ENCODE data around the gene ARL15. TPM values are rescaled to one million over a fixed set of nuclear protein-coding genes. Genes with fewer than 3 reads are reported as not detected.

The ARL15 gene
- total and polyA plus RNA-seq, 3 experiments from 2014 or later, result 5.6 to 18.8 (median 6.5) TPM

DNA sequence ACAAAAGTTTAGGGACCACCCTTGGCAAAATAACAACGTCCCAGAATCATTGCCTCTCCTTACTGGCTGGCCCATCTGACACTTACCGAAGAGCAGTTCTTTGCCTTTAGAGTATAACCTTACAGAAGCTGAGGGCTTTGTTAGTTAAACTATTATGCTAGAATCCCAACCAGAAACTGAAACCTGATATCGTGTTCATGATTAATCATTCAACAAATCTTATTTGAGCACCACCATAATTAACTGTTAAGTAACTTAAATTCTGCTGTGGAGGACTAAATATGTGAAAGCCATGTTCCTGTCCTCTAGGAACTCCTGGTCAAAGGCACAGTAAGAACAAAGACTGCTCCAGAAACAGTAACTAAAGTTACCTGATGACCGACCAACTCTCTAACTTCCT is 104.9 kb downstream of the ARL15 start:
- Mint-ChIP-seq H3K9me3 (peaks cover 0 to 12% (median 5%) of the 10 kb centered on the region in 5 donors), H3K36me3 (peaks cover 3 to 32% (median 3%) of the 10 kb centered on the region in 3 donors), H3K4me1 (peaks cover 19 to 42% (median 35%) of the 10 kb centered on the region in 3 donors), H3K27ac (no peak overlapping the region), H3K4me3 (no peak overlapping the region), H3K27me3 (no peaks in the 10 kb centered on the region)
- ChIA-PET POLR2A (no interaction called here), CTCF (no interaction called here)
- Histone ChIP-seq H3K4me3 (ENCODE audit: low read length) (no peak overlapping the region), H3K4me1 (ENCODE audit: insufficient read depth, low read length) (no peaks in the 10 kb centered on the region), H3K9me3 (ENCODE audit: low read length) (no peaks in the 10 kb centered on the region), H3K27me3 (ENCODE audit: insufficient read depth, low read length, poor library complexity, severe bottlenecking) (no peaks in the 10 kb centered on the region), H3K27ac (ENCODE audit: low read depth, low read length) (no peak overlapping the region), H3K36me3 (ENCODE audit: insufficient read depth, low read length) (no peaks in the 10 kb centered on the region)
- DNase-seq, result no peak

DNA sequence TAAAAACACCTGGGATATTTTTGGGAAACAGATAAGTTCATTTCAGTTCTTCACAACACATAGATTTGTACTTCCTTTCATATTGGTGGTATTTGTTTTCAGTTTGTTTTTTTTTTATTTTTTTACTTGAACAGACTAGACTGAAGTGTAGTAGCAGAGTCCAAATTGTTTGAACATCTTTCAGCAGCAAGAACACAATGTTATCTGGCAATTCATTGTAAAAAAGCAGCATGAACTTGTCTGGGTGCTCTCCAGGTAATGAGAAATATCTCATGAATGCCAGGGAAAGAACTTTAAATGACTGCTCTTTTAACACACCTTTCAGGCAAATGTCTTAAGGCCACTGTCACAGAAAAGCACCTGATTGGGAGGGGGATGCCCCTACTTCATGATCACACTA is 113.4 kb downstream of the ARL15 start:
- H3K4me1 ChIP-seq (ENCODE audit: insufficient read depth, low read length), result no peaks in the 10 kb centered on the region
- no peaks in the 10 kb centered on the region for H3K27me3 Mint-ChIP-seq
- peaks cover 2 to 19% (median 3%) of the 10 kb centered on the region in 3 donors for H3K36me3 Mint-ChIP-seq
- ChIA-PET CTCF (no interaction called here), POLR2A (no interaction called here)
- H3K9me3 ChIP-seq (ENCODE audit: low read length), result no peaks in the 10 kb centered on the region
- H3K27me3 ChIP-seq (ENCODE audit: insufficient read depth, low read length, poor library complexity, severe bottlenecking), result no peaks in the 10 kb centered on the region
- peaks cover 12 to 49% (median 44%) of the 10 kb centered on the region in 3 donors for H3K4me1 Mint-ChIP-seq
- H3K4me3 ChIP-seq (ENCODE audit: low read length), result no peak overlapping the region
- H3K27ac Mint-ChIP-seq, result no peak overlapping the region
- H3K9me3 Mint-ChIP-seq, result peaks cover 0 to 19% (median 11%) of the 10 kb centered on the region in 5 donors
- H3K36me3 ChIP-seq (ENCODE audit: insufficient read depth, low read length), result no peaks in the 10 kb centered on the region
- peak overlapping the region in 1 of 7 donors; percentile 11 for H3K4me3 Mint-ChIP-seq
- H3K27ac ChIP-seq (ENCODE audit: low read depth, low read length), result no peak overlapping the region
- no peak for DNase-seq

DNA sequence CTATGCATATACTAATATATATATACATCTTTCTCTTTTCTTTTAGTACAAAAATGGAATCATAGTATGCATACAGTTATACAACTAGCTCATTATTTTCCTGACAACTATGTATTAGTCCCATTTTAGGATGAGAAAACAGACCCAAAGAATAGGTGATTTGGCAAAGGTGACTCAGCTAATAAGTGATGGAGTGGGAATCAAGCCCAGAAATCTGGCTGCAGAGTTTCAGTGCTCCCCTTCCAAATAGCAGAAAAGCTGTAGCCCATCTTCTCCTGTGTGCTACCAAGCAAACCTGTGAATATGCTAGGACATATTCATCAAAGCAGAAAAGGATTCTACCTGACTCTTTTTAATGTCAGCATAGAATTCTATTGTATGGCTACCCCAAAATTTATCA is 114.7 kb downstream of the ARL15 start:
- Mint-ChIP-seq H3K9me3 (peaks cover 0 to 9% (median 3%) of the 10 kb centered on the region in 5 donors), H3K4me1 (peaks cover 19 to 57% (median 54%) of the 10 kb centered on the region in 3 donors), H3K27me3 (no peaks in the 10 kb centered on the region), H3K27ac (no peak overlapping the region), H3K4me3 (no peak overlapping the region), H3K36me3 (peaks cover 0 to 8% (median 2%) of the 10 kb centered on the region in 3 donors)
- H3K4me3 ChIP-seq (ENCODE audit: low read length), result no peak overlapping the region
- POLR2A ChIA-PET, result no interaction called here
- H3K9me3 ChIP-seq (ENCODE audit: low read length), result no peaks in the 10 kb centered on the region
- no peak overlapping the region for H3K27ac ChIP-seq (ENCODE audit: low read depth, low read length)
- H3K27me3 ChIP-seq (ENCODE audit: insufficient read depth, low read length, poor library complexity, severe bottlenecking), result no peaks in the 10 kb centered on the region
- no peaks in the 10 kb centered on the region for H3K4me1 ChIP-seq (ENCODE audit: insufficient read depth, low read length)
- H3K36me3 ChIP-seq (ENCODE audit: insufficient read depth, low read length), result no peaks in the 10 kb centered on the region
- CTCF ChIA-PET, result no interaction called here
- DNase-seq, result no peak

DNA sequence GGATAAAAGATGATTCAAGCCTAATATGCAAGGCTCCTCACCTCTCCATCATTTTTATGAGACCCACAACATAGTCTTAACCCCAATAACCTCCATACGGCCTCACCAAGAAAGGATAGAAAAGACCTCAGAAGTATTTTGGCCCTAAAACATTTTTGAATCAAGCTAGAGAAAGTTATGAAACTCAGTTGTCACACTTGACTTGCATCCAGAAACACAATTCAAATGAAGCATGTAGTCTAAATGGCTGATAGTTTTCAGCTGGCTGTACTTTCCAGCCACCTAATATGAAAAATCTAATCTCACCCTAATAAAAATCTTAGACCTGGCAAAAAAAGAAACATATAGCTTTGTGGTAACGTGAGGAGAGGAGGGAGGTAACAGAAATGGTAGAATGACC is 116.1 kb downstream of the ARL15 start:
- Histone ChIP-seq H3K36me3 (ENCODE audit: insufficient read depth, low read length) (no peaks in the 10 kb centered on the region), H3K4me1 (ENCODE audit: insufficient read depth, low read length) (no peaks in the 10 kb centered on the region), H3K27ac (ENCODE audit: low read depth, low read length) (no peak overlapping the region), H3K27me3 (ENCODE audit: insufficient read depth, low read length, poor library complexity, severe bottlenecking) (no peaks in the 10 kb centered on the region), H3K9me3 (ENCODE audit: low read length) (no peaks in the 10 kb centered on the region), H3K4me3 (ENCODE audit: low read length) (no peak overlapping the region)
- no peak overlapping the region for H3K4me3 Mint-ChIP-seq
- H3K4me1 Mint-ChIP-seq, result peaks cover 19 to 67% (median 59%) of the 10 kb centered on the region in 3 donors
- DNase-seq, result no peak
- ChIA-PET CTCF (interaction anchor here (1.1 kb wide), 1 partner anchor 23 kb away, joined by 3 read pairs; no protein-coding TSS in a partner anchor), POLR2A (no interaction called here)
- H3K27ac Mint-ChIP-seq, result no peak overlapping the region
- H3K27me3 Mint-ChIP-seq, result no peaks in the 10 kb centered on the region
- H3K9me3 Mint-ChIP-seq, result peaks cover 0 to 4% (median 0%) of the 10 kb centered on the region in 5 donors
- peaks cover 0 to 10% (median 0%) of the 10 kb centered on the region in 3 donors for H3K36me3 Mint-ChIP-seq

DNA sequence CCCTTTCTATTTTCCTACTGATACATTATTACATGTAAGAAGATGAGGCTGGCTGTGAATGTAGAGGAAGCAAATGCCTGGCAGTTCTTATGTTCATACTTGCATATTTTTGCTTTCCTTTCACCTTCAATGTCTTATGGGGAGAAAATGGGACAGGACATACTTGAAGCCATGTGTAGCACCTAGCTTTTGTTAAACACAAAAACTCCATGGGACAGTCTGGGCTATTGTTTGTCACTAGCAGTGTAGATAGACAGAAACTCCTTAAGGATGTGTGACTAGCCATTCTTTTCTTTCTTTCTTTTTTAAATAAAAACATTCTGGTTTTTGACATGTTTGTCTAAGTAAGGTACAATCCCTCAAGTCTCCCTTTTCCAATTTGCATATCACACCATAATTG is 122.7 kb downstream of the ARL15 start:
- no peak overlapping the region for H3K27ac Mint-ChIP-seq
- peaks cover 13 to 39% (median 38%) of the 10 kb centered on the region in 3 donors for H3K4me1 Mint-ChIP-seq
- Histone ChIP-seq H3K4me3 (ENCODE audit: low read length) (no peak overlapping the region), H3K4me1 (ENCODE audit: insufficient read depth, low read length) (no peaks in the 10 kb centered on the region), H3K27ac (ENCODE audit: low read depth, low read length) (no peak overlapping the region), H3K36me3 (ENCODE audit: insufficient read depth, low read length) (no peaks in the 10 kb centered on the region), H3K27me3 (ENCODE audit: insufficient read depth, low read length, poor library complexity, severe bottlenecking) (no peaks in the 10 kb centered on the region), H3K9me3 (ENCODE audit: low read length) (no peaks in the 10 kb centered on the region)
- no peaks in the 10 kb centered on the region for H3K27me3 Mint-ChIP-seq
- peaks cover 1 to 18% (median 2%) of the 10 kb centered on the region in 3 donors for H3K36me3 Mint-ChIP-seq
- peaks cover 0 to 3% (median 2%) of the 10 kb centered on the region in 5 donors for H3K9me3 Mint-ChIP-seq
- DNase-seq, result no peak
- POLR2A ChIA-PET, result no interaction called here
- no peak overlapping the region for H3K4me3 Mint-ChIP-seq
- CTCF ChIA-PET, result no interaction called here

DNA sequence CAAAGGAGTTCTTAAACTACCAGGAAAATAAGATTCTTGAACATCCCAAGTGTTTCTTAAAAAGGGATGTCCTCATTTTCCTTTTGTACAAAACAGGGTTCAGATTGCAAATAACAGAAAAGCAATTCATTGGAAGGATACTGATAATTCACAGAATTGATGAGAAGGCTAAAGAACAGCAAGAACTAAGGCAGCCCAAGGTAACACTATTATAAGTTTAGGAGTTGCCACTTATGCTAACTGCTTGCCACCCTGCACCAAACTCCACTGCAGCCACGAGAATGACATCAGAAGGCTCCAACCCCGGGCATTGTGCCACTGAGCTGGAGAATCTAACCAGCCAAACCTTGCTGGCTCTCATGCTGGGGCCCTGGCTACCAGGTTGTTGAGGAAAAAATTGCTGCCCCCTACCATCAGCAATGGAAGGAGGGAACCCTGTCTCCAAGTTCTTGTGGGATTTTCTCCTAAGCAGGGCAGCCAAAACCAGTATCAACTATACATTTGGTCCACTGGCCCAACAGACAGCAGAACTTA is 123.4 kb downstream of the ARL15 start:
- peaks cover 0 to 3% (median 2%) of the 10 kb centered on the region in 5 donors for H3K9me3 Mint-ChIP-seq
- CTCF ChIA-PET, result interaction anchor here (1.3 kb wide), 1 partner anchor 12 kb away, joined by 3 read pairs; no protein-coding TSS in a partner anchor
- H3K36me3 Mint-ChIP-seq, result peaks cover 1 to 18% (median 2%) of the 10 kb centered on the region in 3 donors
- peak overlapping the region in 2 of 8 donors; percentile 12 to 75 for H3K27ac Mint-ChIP-seq
- no peaks in the 10 kb centered on the region for H3K9me3 ChIP-seq (ENCODE audit: low read length)
- H3K27me3 Mint-ChIP-seq, result no peaks in the 10 kb centered on the region
- H3K4me1 Mint-ChIP-seq, result peaks cover 12 to 33% (median 32%) of the 10 kb centered on the region in 3 donors
- H3K36me3 ChIP-seq (ENCODE audit: insufficient read depth, low read length), result no peaks in the 10 kb centered on the region
- H3K27ac ChIP-seq (ENCODE audit: low read depth, low read length), result no peak overlapping the region
- no peak overlapping the region for H3K4me3 Mint-ChIP-seq
- no peak overlapping the region for H3K4me3 ChIP-seq (ENCODE audit: low read length)
- no peaks in the 10 kb centered on the region for H3K4me1 ChIP-seq (ENCODE audit: insufficient read depth, low read length)
- POLR2A ChIA-PET, result no interaction called here
- DNase-seq, result no peak
- H3K27me3 ChIP-seq (ENCODE audit: insufficient read depth, low read length, poor library complexity, severe bottlenecking), result no peaks in the 10 kb centered on the region

DNA sequence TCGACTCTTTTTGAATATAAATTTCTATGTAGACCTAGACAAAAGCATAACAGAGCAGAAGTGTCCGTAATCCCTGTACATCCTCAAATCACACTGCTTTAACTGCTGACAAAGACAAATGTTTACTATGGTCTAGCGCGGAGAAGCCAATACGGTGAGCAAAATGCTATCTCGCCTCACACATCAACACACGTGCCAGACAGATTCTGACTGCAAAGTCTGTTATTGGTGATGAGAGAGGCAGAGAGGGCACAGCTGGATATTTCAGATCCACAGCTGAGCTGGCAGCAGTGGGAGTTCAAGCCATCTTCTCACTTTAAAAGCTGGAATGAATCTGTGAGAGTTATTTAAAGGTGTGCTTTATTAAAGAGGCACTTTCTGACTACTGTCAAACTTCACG is 124.3 kb downstream of the ARL15 start:
- no peak overlapping the region for H3K27ac ChIP-seq (ENCODE audit: low read depth, low read length)
- POLR2A ChIA-PET, result no interaction called here
- H3K4me1 ChIP-seq (ENCODE audit: insufficient read depth, low read length), result no peaks in the 10 kb centered on the region
- CTCF ChIA-PET, result interaction anchor here (1.3 kb wide), 1 partner anchor 12 kb away, joined by 3 read pairs; no protein-coding TSS in a partner anchor
- no peak overlapping the region for H3K4me3 ChIP-seq (ENCODE audit: low read length)
- H3K9me3 ChIP-seq (ENCODE audit: low read length), result no peaks in the 10 kb centered on the region
- H3K4me1 Mint-ChIP-seq, result peaks cover 5 to 28% (median 28%) of the 10 kb centered on the region in 3 donors
- no peak for DNase-seq
- H3K36me3 Mint-ChIP-seq, result peaks cover 1 to 18% (median 2%) of the 10 kb centered on the region in 3 donors
- H3K4me3 Mint-ChIP-seq, result no peak overlapping the region
- H3K9me3 Mint-ChIP-seq, result peaks cover 0 to 6% (median 2%) of the 10 kb centered on the region in 5 donors
- no peak overlapping the region for H3K27ac Mint-ChIP-seq
- H3K27me3 ChIP-seq (ENCODE audit: insufficient read depth, low read length, poor library complexity, severe bottlenecking), result no peaks in the 10 kb centered on the region
- H3K36me3 ChIP-seq (ENCODE audit: insufficient read depth, low read length), result no peaks in the 10 kb centered on the region
- H3K27me3 Mint-ChIP-seq, result no peaks in the 10 kb centered on the region

DNA sequence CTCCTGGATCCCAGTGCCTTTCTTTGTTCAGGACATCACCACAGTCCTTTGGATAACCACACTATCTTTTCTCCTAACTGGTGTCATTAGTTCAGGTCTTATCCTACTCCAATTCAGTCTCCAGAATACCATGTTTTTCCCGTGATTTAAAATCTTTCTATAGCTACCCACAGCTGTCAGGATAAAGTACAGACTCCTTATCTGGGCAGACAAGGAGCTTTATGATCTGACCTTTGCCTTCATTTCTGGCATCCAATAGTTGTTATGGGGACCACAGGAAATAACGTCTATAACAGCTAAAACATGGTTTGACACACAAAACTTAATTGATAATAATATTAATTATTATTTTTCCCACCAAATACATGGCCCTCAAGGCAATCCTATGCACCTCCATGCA is 125.6 kb downstream of the ARL15 start:
- peaks cover 0 to 6% (median 2%) of the 10 kb centered on the region in 5 donors for H3K9me3 Mint-ChIP-seq
- no peaks in the 10 kb centered on the region for H3K27me3 Mint-ChIP-seq
- CTCF ChIA-PET, result no interaction called here
- peaks cover 1 to 16% (median 2%) of the 10 kb centered on the region in 3 donors for H3K36me3 Mint-ChIP-seq
- no peak overlapping the region for H3K27ac Mint-ChIP-seq
- POLR2A ChIA-PET, result no interaction called here
- peaks cover 9 to 25% (median 22%) of the 10 kb centered on the region in 3 donors for H3K4me1 Mint-ChIP-seq
- no peaks in the 10 kb centered on the region for H3K27me3 ChIP-seq (ENCODE audit: insufficient read depth, low read length, poor library complexity, severe bottlenecking)
- no peak overlapping the region for H3K27ac ChIP-seq (ENCODE audit: low read depth, low read length)
- no peaks in the 10 kb centered on the region for H3K36me3 ChIP-seq (ENCODE audit: insufficient read depth, low read length)
- no peak overlapping the region for H3K4me3 ChIP-seq (ENCODE audit: low read length)
- DNase-seq, result no peak
- H3K4me3 Mint-ChIP-seq, result no peak overlapping the region
- H3K4me1 ChIP-seq (ENCODE audit: insufficient read depth, low read length), result no peaks in the 10 kb centered on the region
- no peaks in the 10 kb centered on the region for H3K9me3 ChIP-seq (ENCODE audit: low read length)

All from CD8-positive, alpha-beta memory T cell (primary cell).